GM23248 (cell line): ENCODE results near the gene PTPRR. TPM values are rescaled to one million over a fixed set of nuclear protein-coding genes. Genes with fewer than 3 reads are reported as not detected.
"Not testable (repeated sequence)": the region's sequence is repeated elsewhere in the genome, so short reads cannot be mapped to it uniquely, and the experiment has no call there.

Experiments
- DNase-seq: peaks from one replicate; pipeline ENCODE4 v3.0.0-alpha.2; 2015
- H2AFZ ChIP-seq: fragments of 200-600 bp; sonication (generic); 2 replicates; pipeline ENCODE4 v1.6.1; 2016; ENCODE audit warnings: antibody characterized with exemption
- H3F3A ChIP-seq: fragments of 200-600 bp; sonication (generic); 2 replicates; pipeline ENCODE4 v1.6.1; 2016; ENCODE audit warnings: mild to moderate bottlenecking, antibody characterized with exemption, mixed run types; ENCODE audit not compliant: insufficient read depth
- H3K27ac ChIP-seq: fragments of 200-600 bp; sonication (generic); 2 replicates; pipeline ENCODE4 v1.5.1; 2016; ENCODE audit warnings: mild to moderate bottlenecking
- H3K27me3 ChIP-seq: fragments of 200-600 bp; sonication (generic); replicated peaks from 2 replicates; pipeline ENCODE4 v1.6.1; 2016; ENCODE audit warnings: mild to moderate bottlenecking; ENCODE audit not compliant: insufficient read depth
- H3K36me3 ChIP-seq: fragments of 200-600 bp; sonication (generic); 2 replicates; pipeline ENCODE4 v1.6.1; 2016; ENCODE audit warnings: low read depth, mild to moderate bottlenecking
- H3K4me1 ChIP-seq: fragments of 200-600 bp; sonication (generic); 2 replicates; pipeline ENCODE4 v1.6.1; 2016; ENCODE audit warnings: mild to moderate bottlenecking; ENCODE audit not compliant: insufficient read depth
- H3K4me2 ChIP-seq: fragments of 200-600 bp; sonication (generic); one replicate; pipeline ENCODE4 v1.6.1; 2016; ENCODE audit warnings: mild to moderate bottlenecking; ENCODE audit not compliant: unreplicated experiment
- H3K4me3 ChIP-seq: fragments of 200-600 bp; sonication (generic); 2 replicates; pipeline ENCODE4 v1.5.1; 2016; ENCODE audit warnings: mild to moderate bottlenecking
- H3K79me2 ChIP-seq: fragments of 200-600 bp; sonication (generic); 2 replicates; pipeline ENCODE4 v1.6.1; 2016; ENCODE audit warnings: mild to moderate bottlenecking; ENCODE audit not compliant: insufficient read depth
- H3K9ac ChIP-seq: fragments of 200-600 bp; sonication (generic); 2 replicates; pipeline ENCODE4 v1.6.1; 2016; ENCODE audit warnings: mild to moderate bottlenecking
- H3K9me2 ChIP-seq: fragments of 200-600 bp; sonication (generic); 2 replicates; pipeline ENCODE4 v1.6.1; 2016; ENCODE audit warnings: mixed run types, mild to moderate bottlenecking, moderate library complexity; ENCODE audit not compliant: insufficient read depth
- H3K9me3 ChIP-seq: fragments of 200-600 bp; sonication (generic); one replicate; pipeline ENCODE4 v1.6.1; 2017; ENCODE audit warnings: low read depth
- H4K20me1 ChIP-seq: fragments of 200-600 bp; sonication (generic); 2 replicates; pipeline ENCODE4 v1.6.0; 2016; ENCODE audit not compliant: insufficient read depth
- EZH2 ChIP-seq: fragments of 200-600 bp; sonication (generic); IDR thresholded peaks from 2 replicates; pipeline ENCODE4 v1.6.1; 2018; ENCODE audit warnings: antibody characterized with exemption, mild to moderate bottlenecking; ENCODE audit not compliant: insufficient read depth, poor library complexity, severe bottlenecking
- EZH2phosphoT487 ChIP-seq: fragments of 200-600 bp; sonication (generic); IDR thresholded peaks from 2 replicates; pipeline ENCODE4 v1.6.1; 2018; ENCODE audit warnings: antibody characterized with exemption, moderate library complexity, mild to moderate bottlenecking, low read depth; ENCODE audit not compliant: insufficient read depth
- WGBS, 2 experiments: methylation state at CpG; one replicate each; pipeline ENCODE4 v1.1.6; 2015 to 2017; ENCODE audit warnings: low lambda C conversion rate in 2 of 2, low coverage in 1 of 2; ENCODE audit errors: missing lambda C conversion rate in 2 of 2; 5-methylcytosine and 5-hydroxymethylcytosine counted together
- in situ Hi-C: fragments of 300-500 bp; cut with MboI; formaldehyde crosslinking; loops from 2 replicates; pipeline ENCODE4 v1.15.0; 2020
- polyA plus RNA-seq: library from polyadenylated mRNA; unstranded; fragments of >200 nt; fragmentation: Nextera tagmentation; extraction: Ambion mirVana; gene quantifications from 2 replicates; pipeline ENCODE4 v1.2.1, GENCODE V29; 2016
- total RNA-seq: library from RNA; depleted of rRNA; stranded (reverse); fragments of >200 nt; shearing (Covaris generic); gene quantifications from 2 replicates; pipeline ENCODE4 v1.2.3, GENCODE V29; 2014

Gene PTPRR
- total and polyA plus RNA-seq, 2 experiments from 2014 or later: 1.1 to 1.2 TPM

GRCh38 chr12:70815056-70815455 is 105.5 kb downstream of the PTPRR start:
- WGBS, 2 experiments: 45 to 56% methylated on average over 2 of the region's 2 CpGs
- no peaks in the 10 kb centered on the region for H3K9me3 ChIP-seq
- no peaks in the 10 kb centered on the region for H4K20me1 ChIP-seq
- H3K4me2 ChIP-seq: no peak overlapping the region
- no peaks in the 10 kb centered on the region for H3K36me3 ChIP-seq
- no peaks in the 10 kb centered on the region for H3K9me2 ChIP-seq
- in situ Hi-C loops: no loop called here
- no peaks in the 10 kb centered on the region for H3K4me1 ChIP-seq
- no peaks in the 10 kb centered on the region for H3K27me3 ChIP-seq
- no peak overlapping the region for H3K9ac ChIP-seq
- TF ChIP-seq EZH2 (no peak), EZH2phosphoT487 (no peak)
- H3K79me2 ChIP-seq: no peaks in the 10 kb centered on the region
- no peak overlapping the region for H3K4me3 ChIP-seq
- no peak overlapping the region for H2AFZ ChIP-seq
- DNase-seq: no peak
- no peak overlapping the region for H3K27ac ChIP-seq
- H3F3A ChIP-seq: no peaks in the 10 kb centered on the region

- 51 to 58% methylated on average over 4 of the region's 4 CpGs for WGBS, 2 experiments
- no peaks in the 10 kb centered on the region for H3K9me3 ChIP-seq
Observed at GRCh38 chr12:70813559-70813958, 107.0 kb downstream of the PTPRR start.

GRCh38 chr12:70812136-70812535 is 108.4 kb downstream of the PTPRR start:
- Histone ChIP-seq H3K27ac (no peak overlapping the region), H3K9ac (no peak overlapping the region), H3K79me2 (no peaks in the 10 kb centered on the region), H3F3A (no peaks in the 10 kb centered on the region), H3K4me3 (no peak overlapping the region), H3K27me3 (peaks cover 4% of the 10 kb centered on the region; the same call in 1 of the 2 replicates), H3K4me2 (no peak overlapping the region), H3K9me3 (no peaks in the 10 kb centered on the region), H4K20me1 (no peaks in the 10 kb centered on the region), H3K36me3 (no peaks in the 10 kb centered on the region), H2AFZ (no peak overlapping the region), H3K9me2 (no peaks in the 10 kb centered on the region), H3K4me1 (no peaks in the 10 kb centered on the region)
- in situ Hi-C loops: no loop called here
- WGBS, 2 experiments: 16 to 17% methylated on average over 3 of the region's 3 CpGs
- TF ChIP-seq EZH2 (no peak), EZH2phosphoT487 (no peak)
- peak; percentile 22 for DNase-seq

More at GRCh38 chr12:70813559-70813958, 107.0 kb downstream of the PTPRR start:
- Histone ChIP-seq H3K4me1 (no peaks in the 10 kb centered on the region), H3F3A (no peaks in the 10 kb centered on the region), H3K27me3 (no peaks in the 10 kb centered on the region; the same call in 1 of the 2 replicates), H3K9ac (no peak overlapping the region), H3K4me3 (no peak overlapping the region), H3K4me2 (no peak overlapping the region), H4K20me1 (no peaks in the 10 kb centered on the region), H3K36me3 (no peaks in the 10 kb centered on the region), H3K9me2 (no peaks in the 10 kb centered on the region), H3K79me2 (no peaks in the 10 kb centered on the region), H3K27ac (no peak overlapping the region), H2AFZ (no peak overlapping the region)
- TF ChIP-seq EZH2 (no peak), EZH2phosphoT487 (no peak)
- no peak for DNase-seq
- in situ Hi-C loops: no loop called here

- H3K4me2 ChIP-seq: no peak overlapping the region
- TF ChIP-seq EZH2 (no peak), EZH2phosphoT487 (no peak)
- WGBS, 2 experiments: 45 to 49% methylated on average over 4 of the region's 4 CpGs
Observed at GRCh38 chr12:70809887-70810286, 110.7 kb downstream of the PTPRR start.

GRCh38 chr12:70807993-70808392 is 112.5 kb downstream of the PTPRR start:
- H3K9me2 ChIP-seq, H3K4me2 ChIP-seq, H3K36me3 ChIP-seq, in situ Hi-C loops, H4K20me1 ChIP-seq, H3K27me3 ChIP-seq, H3F3A ChIP-seq, H3K4me3 ChIP-seq, DNase-seq, H3K9ac ChIP-seq, H3K9me3 ChIP-seq, H2AFZ ChIP-seq, H3K79me2 ChIP-seq, H3K4me1 ChIP-seq, H3K27ac ChIP-seq: not testable (repeated sequence)
- WGBS, 2 experiments: 23 to 35% methylated on average over 2 of the region's 2 CpGs

More at GRCh38 chr12:70809887-70810286, 110.7 kb downstream of the PTPRR start:
- no peaks in the 10 kb centered on the region for H4K20me1 ChIP-seq
- H3K9me3 ChIP-seq: no peaks in the 10 kb centered on the region
- no peaks in the 10 kb centered on the region for H3K36me3 ChIP-seq
- no peak for DNase-seq
- H2AFZ ChIP-seq: no peak overlapping the region
- peaks cover 4% of the 10 kb centered on the region; the same call in 1 of the 2 replicates for H3K27me3 ChIP-seq
- H3F3A ChIP-seq: no peaks in the 10 kb centered on the region
- H3K79me2 ChIP-seq: no peaks in the 10 kb centered on the region
- in situ Hi-C loops: no loop called here
- no peaks in the 10 kb centered on the region for H3K9me2 ChIP-seq
- H3K4me1 ChIP-seq: no peaks in the 10 kb centered on the region
- no peak overlapping the region for H3K9ac ChIP-seq
- no peak overlapping the region for H3K4me3 ChIP-seq
- no peak overlapping the region for H3K27ac ChIP-seq
